Upper lobe of right lung (tissue), 1 donor: ENCODE data around the gene HYKK. TPM values are rescaled to one million over a fixed set of nuclear protein-coding genes. Genes with fewer than 3 reads are reported as not detected.

ENCODE experiments used
- ATAC-seq: fragments of 200-7000 bp; cut with Tn5 transposase; one replicate; pipeline ENCODE4 v1.9.1; 2020; ENCODE audit warnings: mild to moderate bottlenecking, moderate library complexity
- DNase-seq: peaks from one replicate; pipeline ENCODE4 v3.0.0-alpha.2; 2020
- H3K27ac ChIP-seq: fragments of 200-600 bp; one replicate; pipeline ENCODE4 v1.8.0; 2022
- H3K27me3 ChIP-seq: fragments of 200-600 bp; one replicate; pipeline ENCODE4 v1.8.0; 2022; ENCODE audit warnings: mild to moderate bottlenecking
- H3K36me3 ChIP-seq: fragments of 200-600 bp; one replicate; pipeline ENCODE4 v1.8.0; 2022
- H3K4me1 ChIP-seq: fragments of 200-600 bp; one replicate; pipeline ENCODE4 v1.8.0; 2022
- H3K4me3 ChIP-seq: fragments of 200-600 bp; one replicate; pipeline ENCODE4 v1.8.0; 2022; ENCODE audit warnings: mild to moderate bottlenecking
- H3K9me3 ChIP-seq: fragments of 200-600 bp; one replicate; pipeline ENCODE4 v1.8.0; 2022
- CTCF ChIP-seq: fragments of 200-600 bp; IDR thresholded peaks from one replicate; pipeline ENCODE4 v1.8.0; 2022; ENCODE audit warnings: antibody characterized with exemption
- intact Hi-C: fragments of 100-400 bp; cut with DNase I; formaldehyde crosslinking; loops from one replicate; pipeline ENCODE4 v1.11.0; 2022
- total RNA-seq: library from RNA; stranded (reverse); fragmentation: NEBNext Ultra II Directional; extraction: Animal tissue kit (Norgen Biotek cat#: 25700); gene quantifications from one replicate; pipeline ENCODE4 v1.2.1, GENCODE V29; 2021
- donor health status: DM: no; HTN: yes; CAD: no; lungs with severe emphysema.

HYKK gene
- total RNA-seq, 1 donor from 2014 or later = 4.1 TPM

- Histone ChIP-seq H3K9me3 (no peaks in the 10 kb centered on the region), H3K27ac (peak overlapping the region; percentile 94), H3K4me1 (peaks cover 24% of the 10 kb centered on the region), H3K36me3 (peaks cover 31% of the 10 kb centered on the region), H3K4me3 (peak overlapping the region; percentile 82), H3K27me3 (no peaks in the 10 kb centered on the region)
- DNase-seq = no peak
- no peak for TF ChIP-seq CTCF
- intact Hi-C loops = no loop called here
- no peak for ATAC-seq
Observed at GRCh38 chr15:78540871-78541743, 33.7 kb downstream of the HYKK start.

- no peaks in the 10 kb centered on the region for H3K9me3 ChIP-seq
- peak overlapping the region; percentile 94 for H3K27ac ChIP-seq
- intact Hi-C loops = no loop called here
- ATAC-seq = no peak
- no peaks in the 10 kb centered on the region for H3K27me3 ChIP-seq
- peaks cover 24% of the 10 kb centered on the region for H3K4me1 ChIP-seq
- no peak for DNase-seq
- peaks cover 37% of the 10 kb centered on the region for H3K36me3 ChIP-seq
- TF ChIP-seq CTCF = no peak
- peak overlapping the region; percentile 82 for H3K4me3 ChIP-seq
Observed at GRCh38 chr15:78541744-78542034, 34.3 kb downstream of the HYKK start.

GRCh38 chr15:78542647-78543046 lies 35.3 kb downstream of the HYKK start:
- Histone ChIP-seq H3K36me3 (peaks cover 46% of the 10 kb centered on the region), H3K27me3 (no peaks in the 10 kb centered on the region), H3K4me3 (no peak overlapping the region), H3K9me3 (no peaks in the 10 kb centered on the region), H3K27ac (no peak overlapping the region), H3K4me1 (peaks cover 24% of the 10 kb centered on the region)
- ATAC-seq = peak; percentile 62
- no peak for DNase-seq
- intact Hi-C loops = no loop called here
- no peak for TF ChIP-seq CTCF

DNA sequence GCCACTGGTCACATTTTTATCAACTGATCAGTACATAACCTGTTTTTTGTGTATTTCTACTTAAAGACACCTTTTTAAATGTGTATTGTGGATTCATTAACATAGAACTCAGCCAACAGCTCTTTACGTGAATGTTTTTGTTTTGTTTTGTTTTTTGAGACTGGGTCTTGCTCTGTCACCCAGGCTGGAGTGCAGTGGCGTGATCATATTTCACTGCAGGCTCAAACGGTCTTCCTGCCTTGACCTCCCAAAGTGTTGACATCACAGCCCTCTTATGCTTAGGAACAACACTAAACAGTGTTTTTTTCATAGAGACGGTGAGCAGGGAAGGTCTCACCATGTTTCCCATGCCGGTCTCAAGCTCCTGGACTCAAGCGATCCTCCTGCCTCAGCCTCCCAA lies 42.8 kb downstream of the HYKK start:
- Histone ChIP-seq H3K9me3 (no peaks in the 10 kb centered on the region), H3K27ac (no peak overlapping the region), H3K4me1 (no peaks in the 10 kb centered on the region), H3K4me3 (no peak overlapping the region), H3K27me3 (no peaks in the 10 kb centered on the region), H3K36me3 (peaks cover 57% of the 10 kb centered on the region)
- intact Hi-C loops = no loop called here
- ATAC-seq (no peak), DNase-seq (no peak)
- no peak for TF ChIP-seq CTCF

GRCh38 chr15:78550815-78551214 lies 43.4 kb downstream of the HYKK start:
- peaks cover 51% of the 10 kb centered on the region for H3K36me3 ChIP-seq
- intact Hi-C loops = no loop called here
- no peaks in the 10 kb centered on the region for H3K27me3 ChIP-seq
- DNase-seq (no peak), ATAC-seq (no peak)
- no peak overlapping the region for H3K27ac ChIP-seq
- H3K4me1 ChIP-seq = no peaks in the 10 kb centered on the region
- H3K4me3 ChIP-seq = no peak overlapping the region
- H3K9me3 ChIP-seq = no peaks in the 10 kb centered on the region
- TF ChIP-seq CTCF = no peak
